Measurements from ENCODE around the gene OR4C3.
"Not testable (repeated sequence)": the region's sequence is repeated elsewhere in the genome, so short reads cannot be mapped to it uniquely, and the experiment has no call there.

DNA sequence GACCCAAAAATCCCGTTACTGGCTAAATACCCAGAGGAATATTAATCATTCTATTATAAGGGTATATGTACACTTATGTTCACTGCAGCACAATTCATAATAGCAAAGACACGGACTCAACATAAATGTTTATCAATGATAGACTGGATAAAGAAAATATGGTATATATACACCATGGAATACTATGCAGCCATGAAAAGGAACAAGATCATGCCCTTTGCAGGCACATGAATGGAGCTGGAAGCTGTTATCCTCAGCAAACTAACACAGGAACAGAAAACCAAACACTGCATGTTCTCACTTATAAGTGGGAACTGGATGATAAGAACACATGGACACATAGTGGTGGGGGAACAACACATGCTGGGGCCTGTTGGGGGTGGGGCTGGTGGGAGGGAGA lies 11.1 kb upstream of the OR4C3 start:
- not testable (repeated sequence) for TF ChIP-seq KAT7 (CRISPR knock-in tag; IDR thresholded peaks at IDR 0.05; ENCODE audit: borderline replicate concordance); CREB1 (CRISPR knock-in tag; IDR thresholded peaks at IDR 0.05); ELF4 (CRISPR knock-in tag; IDR thresholded peaks at IDR 0.05; ENCODE audit: low read depth); TP53 (CRISPR knock-in tag; IDR thresholded peaks at IDR 0.05); NFE2L1 (CRISPR knock-in tag; IDR thresholded peaks at IDR 0.05); SP1 (CRISPR knock-in tag; conservative IDR thresholded peaks at IDR 0.05); FOXP1 (CRISPR knock-in tag; IDR thresholded peaks at IDR 0.05; ENCODE audit: borderline replicate concordance)
- TF ChIP-seq, protein P1, sequence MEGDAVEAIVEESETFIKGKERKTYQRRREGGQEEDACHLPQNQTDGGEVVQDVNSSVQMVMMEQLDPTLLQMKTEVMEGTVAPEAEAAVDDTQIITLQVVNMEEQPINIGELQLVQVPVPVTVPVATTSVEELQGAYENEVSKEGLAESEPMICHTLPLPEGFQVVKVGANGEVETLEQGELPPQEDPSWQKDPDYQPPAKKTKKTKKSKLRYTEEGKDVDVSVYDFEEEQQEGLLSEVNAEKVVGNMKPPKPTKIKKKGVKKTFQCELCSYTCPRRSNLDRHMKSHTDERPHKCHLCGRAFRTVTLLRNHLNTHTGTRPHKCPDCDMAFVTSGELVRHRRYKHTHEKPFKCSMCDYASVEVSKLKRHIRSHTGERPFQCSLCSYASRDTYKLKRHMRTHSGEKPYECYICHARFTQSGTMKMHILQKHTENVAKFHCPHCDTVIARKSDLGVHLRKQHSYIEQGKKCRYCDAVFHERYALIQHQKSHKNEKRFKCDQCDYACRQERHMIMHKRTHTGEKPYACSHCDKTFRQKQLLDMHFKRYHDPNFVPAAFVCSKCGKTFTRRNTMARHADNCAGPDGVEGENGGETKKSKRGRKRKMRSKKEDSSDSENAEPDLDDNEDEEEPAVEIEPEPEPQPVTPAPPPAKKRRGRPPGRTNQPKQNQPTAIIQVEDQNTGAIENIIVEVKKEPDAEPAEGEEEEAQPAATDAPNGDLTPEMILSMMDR (IDR thresholded peaks at IDR 0.05): not testable (repeated sequence)
- TF ChIP-seq, protein P2, sequence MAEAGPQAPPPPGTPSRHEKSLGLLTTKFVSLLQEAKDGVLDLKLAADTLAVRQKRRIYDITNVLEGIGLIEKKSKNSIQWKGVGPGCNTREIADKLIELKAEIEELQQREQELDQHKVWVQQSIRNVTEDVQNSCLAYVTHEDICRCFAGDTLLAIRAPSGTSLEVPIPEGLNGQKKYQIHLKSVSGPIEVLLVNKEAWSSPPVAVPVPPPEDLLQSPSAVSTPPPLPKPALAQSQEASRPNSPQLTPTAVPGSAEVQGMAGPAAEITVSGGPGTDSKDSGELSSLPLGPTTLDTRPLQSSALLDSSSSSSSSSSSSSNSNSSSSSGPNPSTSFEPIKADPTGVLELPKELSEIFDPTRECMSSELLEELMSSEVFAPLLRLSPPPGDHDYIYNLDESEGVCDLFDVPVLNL (CRISPR knock-in tag; IDR thresholded peaks at IDR 0.05; ENCODE audit: borderline replicate concordance, low read depth): not testable (repeated sequence)
- TF ChIP-seq, protein P3, sequence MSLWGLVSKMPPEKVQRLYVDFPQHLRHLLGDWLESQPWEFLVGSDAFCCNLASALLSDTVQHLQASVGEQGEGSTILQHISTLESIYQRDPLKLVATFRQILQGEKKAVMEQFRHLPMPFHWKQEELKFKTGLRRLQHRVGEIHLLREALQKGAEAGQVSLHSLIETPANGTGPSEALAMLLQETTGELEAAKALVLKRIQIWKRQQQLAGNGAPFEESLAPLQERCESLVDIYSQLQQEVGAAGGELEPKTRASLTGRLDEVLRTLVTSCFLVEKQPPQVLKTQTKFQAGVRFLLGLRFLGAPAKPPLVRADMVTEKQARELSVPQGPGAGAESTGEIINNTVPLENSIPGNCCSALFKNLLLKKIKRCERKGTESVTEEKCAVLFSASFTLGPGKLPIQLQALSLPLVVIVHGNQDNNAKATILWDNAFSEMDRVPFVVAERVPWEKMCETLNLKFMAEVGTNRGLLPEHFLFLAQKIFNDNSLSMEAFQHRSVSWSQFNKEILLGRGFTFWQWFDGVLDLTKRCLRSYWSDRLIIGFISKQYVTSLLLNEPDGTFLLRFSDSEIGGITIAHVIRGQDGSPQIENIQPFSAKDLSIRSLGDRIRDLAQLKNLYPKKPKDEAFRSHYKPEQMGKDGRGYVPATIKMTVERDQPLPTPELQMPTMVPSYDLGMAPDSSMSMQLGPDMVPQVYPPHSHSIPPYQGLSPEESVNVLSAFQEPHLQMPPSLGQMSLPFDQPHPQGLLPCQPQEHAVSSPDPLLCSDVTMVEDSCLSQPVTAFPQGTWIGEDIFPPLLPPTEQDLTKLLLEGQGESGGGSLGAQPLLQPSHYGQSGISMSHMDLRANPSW (CRISPR knock-in tag; conservative IDR thresholded peaks at IDR 0.05; ENCODE audit: low read depth): not testable (repeated sequence)
- TF ChIP-seq, protein P4, sequence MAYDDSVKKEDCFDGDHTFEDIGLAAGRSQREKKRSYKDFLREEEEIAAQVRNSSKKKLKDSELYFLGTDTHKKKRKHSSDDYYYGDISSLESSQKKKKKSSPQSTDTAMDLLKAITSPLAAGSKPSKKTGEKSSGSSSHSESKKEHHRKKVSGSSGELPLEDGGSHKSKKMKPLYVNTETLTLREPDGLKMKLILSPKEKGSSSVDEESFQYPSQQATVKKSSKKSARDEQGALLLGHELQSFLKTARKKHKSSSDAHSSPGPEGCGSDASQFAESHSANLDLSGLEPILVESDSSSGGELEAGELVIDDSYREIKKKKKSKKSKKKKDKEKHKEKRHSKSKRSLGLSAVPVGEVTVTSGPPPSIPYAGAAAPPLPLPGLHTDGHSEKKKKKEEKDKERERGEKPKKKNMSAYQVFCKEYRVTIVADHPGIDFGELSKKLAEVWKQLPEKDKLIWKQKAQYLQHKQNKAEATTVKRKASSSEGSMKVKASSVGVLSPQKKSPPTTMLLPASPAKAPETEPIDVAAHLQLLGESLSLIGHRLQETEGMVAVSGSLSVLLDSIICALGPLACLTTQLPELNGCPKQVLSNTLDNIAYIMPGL (CRISPR knock-in tag; IDR thresholded peaks at IDR 0.05): not testable (repeated sequence)
- TF ChIP-seq, protein P5, sequence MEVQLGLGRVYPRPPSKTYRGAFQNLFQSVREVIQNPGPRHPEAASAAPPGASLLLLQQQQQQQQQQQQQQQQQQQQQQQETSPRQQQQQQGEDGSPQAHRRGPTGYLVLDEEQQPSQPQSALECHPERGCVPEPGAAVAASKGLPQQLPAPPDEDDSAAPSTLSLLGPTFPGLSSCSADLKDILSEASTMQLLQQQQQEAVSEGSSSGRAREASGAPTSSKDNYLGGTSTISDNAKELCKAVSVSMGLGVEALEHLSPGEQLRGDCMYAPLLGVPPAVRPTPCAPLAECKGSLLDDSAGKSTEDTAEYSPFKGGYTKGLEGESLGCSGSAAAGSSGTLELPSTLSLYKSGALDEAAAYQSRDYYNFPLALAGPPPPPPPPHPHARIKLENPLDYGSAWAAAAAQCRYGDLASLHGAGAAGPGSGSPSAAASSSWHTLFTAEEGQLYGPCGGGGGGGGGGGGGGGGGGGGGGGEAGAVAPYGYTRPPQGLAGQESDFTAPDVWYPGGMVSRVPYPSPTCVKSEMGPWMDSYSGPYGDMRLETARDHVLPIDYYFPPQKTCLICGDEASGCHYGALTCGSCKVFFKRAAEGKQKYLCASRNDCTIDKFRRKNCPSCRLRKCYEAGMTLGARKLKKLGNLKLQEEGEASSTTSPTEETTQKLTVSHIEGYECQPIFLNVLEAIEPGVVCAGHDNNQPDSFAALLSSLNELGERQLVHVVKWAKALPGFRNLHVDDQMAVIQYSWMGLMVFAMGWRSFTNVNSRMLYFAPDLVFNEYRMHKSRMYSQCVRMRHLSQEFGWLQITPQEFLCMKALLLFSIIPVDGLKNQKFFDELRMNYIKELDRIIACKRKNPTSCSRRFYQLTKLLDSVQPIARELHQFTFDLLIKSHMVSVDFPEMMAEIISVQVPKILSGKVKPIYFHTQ (CRISPR knock-in tag; IDR thresholded peaks at IDR 0.05): not testable (repeated sequence)
